ENCODE data around the gene FRMPD1. TPM values are rescaled to one million over a fixed set of nuclear protein-coding genes. Genes with fewer than 3 reads are reported as not detected.

The FRMPD1 gene
- total and polyA plus RNA-seq, 2 of the 13 experiments (the other 11 are each of a cell fraction or from before 2014, with no cell fraction given) = not detected

DNA sequence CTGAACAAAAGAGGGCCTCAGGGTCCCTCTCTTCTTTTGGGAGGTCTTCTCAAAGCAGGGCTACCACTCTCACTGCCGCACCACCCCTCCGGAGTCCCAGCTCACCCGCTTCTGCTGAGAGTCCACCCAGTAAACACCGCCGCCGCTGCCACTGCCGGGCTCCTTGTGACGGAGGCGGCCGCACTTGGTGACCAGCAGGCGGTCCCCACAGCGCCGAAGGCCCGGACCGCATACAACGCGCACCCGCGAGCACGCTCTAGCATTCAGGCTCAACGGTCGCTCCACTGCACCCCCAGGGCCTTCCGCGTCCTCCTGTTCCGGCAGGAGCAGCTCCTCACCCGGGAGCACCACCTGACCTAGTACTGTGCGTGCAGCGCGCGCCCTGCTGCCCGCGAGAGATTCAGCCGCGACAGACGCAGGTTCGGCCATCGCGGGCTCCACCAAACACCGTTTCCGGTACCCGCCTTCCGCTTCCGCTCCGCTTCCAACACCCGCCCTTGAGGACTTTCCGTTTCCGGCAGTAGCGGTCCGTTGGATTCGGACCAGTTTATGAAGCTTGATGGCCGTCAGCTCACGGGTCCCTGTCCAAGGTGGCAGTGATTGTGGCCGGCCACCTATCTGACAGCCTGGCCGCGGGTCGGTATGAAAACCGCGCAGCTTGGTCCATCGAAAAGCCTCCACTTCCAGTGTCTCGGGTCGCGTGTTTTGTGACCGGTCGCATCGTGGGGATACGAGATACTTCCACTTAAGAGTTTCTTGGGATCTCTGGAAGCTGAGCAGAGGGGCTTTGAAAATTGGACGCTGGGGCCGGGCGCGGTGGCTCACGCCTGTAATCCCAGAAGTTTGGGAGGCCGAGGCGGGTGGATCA is 134.1 kb downstream of the FRMPD1 start, which contains the start of gene EXOSC3 (continued):
- TF ChIP-seq KLF9 (CRISPR knock-in tag; IDR thresholded peaks at IDR 0.05; ENCODE audit: low read depth) (no peak), ZNF468 (CRISPR knock-in tag; IDR thresholded peaks at IDR 0.05) (0 out of 2 replicates have a peak, but pooled peaks have one; percentile 26), MZF1 (CRISPR knock-in tag; IDR thresholded peaks at IDR 0.05; ENCODE audit: borderline replicate concordance) (0 out of 2 replicates have a peak, but pooled peaks have one; percentile 27), TBP (CRISPR knock-in tag; IDR thresholded peaks at IDR 0.05) (no peak), NR1H2 (CRISPR knock-in tag; IDR thresholded peaks at IDR 0.05; ENCODE audit: borderline replicate concordance, low read depth) (no peak), ZNF44 (CRISPR knock-in tag; IDR thresholded peaks at IDR 0.05) (0 out of 2 replicates have a peak, but pooled peaks have one; percentile 26), SUZ12 (IDR thresholded peaks at IDR 0.05; ENCODE audit: low read depth, low read length) (no peak), CC2D1A (CRISPR knock-in tag; IDR thresholded peaks at IDR 0.05) (no peak), SAP130 (CRISPR knock-in tag; IDR thresholded peaks at IDR 0.05; ENCODE audit: low read depth) (peak; percentile 98), ZNF749 (CRISPR knock-in tag; IDR thresholded peaks at IDR 0.05; ENCODE audit: borderline replicate concordance) (peak; percentile 87), FOXK2 (IDR thresholded peaks at IDR 0.05) (no peak; the same call in 1 of the 2 replicates), ZNF891 (CRISPR knock-in tag; IDR thresholded peaks at IDR 0.05) (peak; percentile 86), ZBTB8A (CRISPR knock-in tag; IDR thresholded peaks at IDR 0.05; ENCODE audit: borderline replicate concordance, low read depth) (no peak), YEATS4 (CRISPR knock-in tag; IDR thresholded peaks at IDR 0.05; ENCODE audit: borderline replicate concordance) (peak; percentile 89), FOXJ3 (CRISPR knock-in tag; IDR thresholded peaks at IDR 0.05; ENCODE audit: borderline replicate concordance) (no peak), HOXA7 (CRISPR knock-in tag; IDR thresholded peaks at IDR 0.05) (no peak), MED13 (CRISPR knock-in tag; IDR thresholded peaks at IDR 0.05) (no peak), HDAC2 (CRISPR knock-in tag; IDR thresholded peaks at IDR 0.05) (peak; percentile 72), MIER3 (CRISPR knock-in tag; IDR thresholded peaks at IDR 0.05; ENCODE audit: borderline replicate concordance) (peak; percentile 82), NFYC (CRISPR knock-in tag; IDR thresholded peaks at IDR 0.05) (no peak; the same call in 1 of the 2 replicates), SP5 (CRISPR knock-in tag; IDR thresholded peaks at IDR 0.05; ENCODE audit: borderline replicate concordance, low read depth) (peak; percentile 27; the same call in 1 of the 2 replicates), MAFG (CRISPR knock-in tag; IDR thresholded peaks at IDR 0.05) (no peak), FOXO1 (CRISPR knock-in tag; IDR thresholded peaks at IDR 0.05) (no peak), ZSCAN31 (CRISPR knock-in tag; IDR thresholded peaks at IDR 0.05; ENCODE audit: low read depth) (peak; percentile 92)
- TF ChIP-seq, protein P1, sequence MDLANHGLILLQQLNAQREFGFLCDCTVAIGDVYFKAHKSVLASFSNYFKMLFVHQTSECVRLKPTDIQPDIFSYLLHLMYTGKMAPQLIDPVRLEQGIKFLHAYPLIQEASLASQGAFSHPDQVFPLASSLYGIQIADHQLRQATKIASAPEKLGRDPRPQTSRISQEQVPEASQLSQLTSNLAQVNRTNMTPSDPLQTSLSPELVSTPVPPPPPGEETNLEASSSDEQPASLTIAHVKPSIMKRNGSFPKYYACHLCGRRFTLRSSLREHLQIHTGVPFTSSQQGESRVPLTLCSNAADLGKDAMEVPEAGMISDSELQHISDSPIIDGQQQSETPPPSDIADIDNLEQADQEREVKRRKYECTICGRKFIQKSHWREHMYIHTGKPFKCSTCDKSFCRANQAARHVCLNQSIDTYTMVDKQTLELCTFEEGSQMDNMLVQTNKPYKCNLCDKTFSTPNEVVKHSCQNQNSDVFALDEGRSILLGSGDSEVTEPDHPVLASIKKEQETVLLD (CRISPR knock-in tag; IDR thresholded peaks at IDR 0.05; ENCODE audit: low read depth) = 0 out of 2 replicates have a peak, but pooled peaks have one; percentile 36
- TF ChIP-seq, protein P2, sequence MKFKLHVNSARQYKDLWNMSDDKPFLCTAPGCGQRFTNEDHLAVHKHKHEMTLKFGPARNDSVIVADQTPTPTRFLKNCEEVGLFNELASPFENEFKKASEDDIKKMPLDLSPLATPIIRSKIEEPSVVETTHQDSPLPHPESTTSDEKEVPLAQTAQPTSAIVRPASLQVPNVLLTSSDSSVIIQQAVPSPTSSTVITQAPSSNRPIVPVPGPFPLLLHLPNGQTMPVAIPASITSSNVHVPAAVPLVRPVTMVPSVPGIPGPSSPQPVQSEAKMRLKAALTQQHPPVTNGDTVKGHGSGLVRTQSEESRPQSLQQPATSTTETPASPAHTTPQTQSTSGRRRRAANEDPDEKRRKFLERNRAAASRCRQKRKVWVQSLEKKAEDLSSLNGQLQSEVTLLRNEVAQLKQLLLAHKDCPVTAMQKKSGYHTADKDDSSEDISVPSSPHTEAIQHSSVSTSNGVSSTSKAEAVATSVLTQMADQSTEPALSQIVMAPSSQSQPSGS (CRISPR knock-in tag; IDR thresholded peaks at IDR 0.05) = peak; percentile 51; the same call in 1 of the 2 replicates
- TF ChIP-seq, protein P3, sequence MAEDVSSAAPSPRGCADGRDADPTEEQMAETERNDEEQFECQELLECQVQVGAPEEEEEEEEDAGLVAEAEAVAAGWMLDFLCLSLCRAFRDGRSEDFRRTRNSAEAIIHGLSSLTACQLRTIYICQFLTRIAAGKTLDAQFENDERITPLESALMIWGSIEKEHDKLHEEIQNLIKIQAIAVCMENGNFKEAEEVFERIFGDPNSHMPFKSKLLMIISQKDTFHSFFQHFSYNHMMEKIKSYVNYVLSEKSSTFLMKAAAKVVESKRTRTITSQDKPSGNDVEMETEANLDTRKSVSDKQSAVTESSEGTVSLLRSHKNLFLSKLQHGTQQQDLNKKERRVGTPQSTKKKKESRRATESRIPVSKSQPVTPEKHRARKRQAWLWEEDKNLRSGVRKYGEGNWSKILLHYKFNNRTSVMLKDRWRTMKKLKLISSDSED (CRISPR knock-in tag; IDR thresholded peaks at IDR 0.05) = no peak
- TF ChIP-seq, protein P4, sequence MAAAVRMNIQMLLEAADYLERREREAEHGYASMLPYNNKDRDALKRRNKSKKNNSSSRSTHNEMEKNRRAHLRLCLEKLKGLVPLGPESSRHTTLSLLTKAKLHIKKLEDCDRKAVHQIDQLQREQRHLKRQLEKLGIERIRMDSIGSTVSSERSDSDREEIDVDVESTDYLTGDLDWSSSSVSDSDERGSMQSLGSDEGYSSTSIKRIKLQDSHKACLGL (CRISPR knock-in tag; IDR thresholded peaks at IDR 0.05) = peak; percentile 68

Data from HepG2 (cell line).